Measurements from ENCODE around the gene INSC.
"Not testable (repeated sequence)": the region's sequence is repeated elsewhere in the genome, so short reads cannot be mapped to it uniquely, and the experiment has no call there.

Gene INSC

GRCh38 chr11:15114501-15115475 lies at the start of gene INSC:
Gene INSC (plus strand): TSS chr11:15114923. CDS start chr11:15149175, 34,252 bp downstream.
- peak; percentile 3 for DNase-seq
- in situ Hi-C loops (cut with HindIII; ENCODE audit: low pct_ligation_motif_present, low pct_unique_long_range_greater_than_20kb, low sequenced_read_pairs): no loop called here

- in situ Hi-C loops (cut with HindIII; ENCODE audit: low pct_ligation_motif_present, low pct_unique_long_range_greater_than_20kb, low sequenced_read_pairs); DNase-seq: not testable (repeated sequence)
Observed at GRCh38 chr11:15069751-15070150, 45.0 kb upstream of the INSC start.

GRCh38 chr11:15071556-15072255 lies 43.0 kb upstream of the INSC start:
- DNase-seq: no peak
- in situ Hi-C loops (cut with HindIII; ENCODE audit: low pct_ligation_motif_present, low pct_unique_long_range_greater_than_20kb, low sequenced_read_pairs): no loop called here

- in situ Hi-C loops (cut with HindIII; ENCODE audit: low pct_ligation_motif_present, low pct_unique_long_range_greater_than_20kb, low sequenced_read_pairs): no loop called here
- DNase-seq: no peak
Observed at GRCh38 chr11:15072551-15073143, 42.1 kb upstream of the INSC start.

- in situ Hi-C loops (cut with HindIII; ENCODE audit: low pct_ligation_motif_present, low pct_unique_long_range_greater_than_20kb, low sequenced_read_pairs): no loop called here
- peak; percentile 4 for DNase-seq
Observed at GRCh38 chr11:15073361-15074205, 41.1 kb upstream of the INSC start, which contains the start of gene CALCB. Gene CALCB (plus strand): TSS chr11:15073593. CDS start chr11:15074719, 1,126 bp downstream.

GRCh38 chr11:15074206-15075161 lies 40.2 kb upstream of the INSC start:
- in situ Hi-C loops (cut with HindIII; ENCODE audit: low pct_ligation_motif_present, low pct_unique_long_range_greater_than_20kb, low sequenced_read_pairs): no loop called here
- peak; percentile 82 for DNase-seq

- DNase-seq: no peak
- in situ Hi-C loops (cut with HindIII; ENCODE audit: low pct_ligation_motif_present, low pct_unique_long_range_greater_than_20kb, low sequenced_read_pairs): no loop called here
Observed at GRCh38 chr11:15075162-15075526, 39.6 kb upstream of the INSC start.

GRCh38 chr11:15091175-15091574 lies 23.5 kb upstream of the INSC start:
- in situ Hi-C loops (cut with HindIII; ENCODE audit: low pct_ligation_motif_present, low pct_unique_long_range_greater_than_20kb, low sequenced_read_pairs): no loop called here
- no peak for DNase-seq

GRCh38 chr11:15091625-15092024 lies 23.1 kb upstream of the INSC start:
- DNase-seq: no peak
- in situ Hi-C loops (cut with HindIII; ENCODE audit: low pct_ligation_motif_present, low pct_unique_long_range_greater_than_20kb, low sequenced_read_pairs): no loop called here

- in situ Hi-C loops (cut with HindIII; ENCODE audit: low pct_ligation_motif_present, low pct_unique_long_range_greater_than_20kb, low sequenced_read_pairs): no loop called here
- DNase-seq: no peak
Observed at GRCh38 chr11:15093432-15093831, 21.3 kb upstream of the INSC start.

GRCh38 chr11:15095736-15096228 lies 18.9 kb upstream of the INSC start:
- in situ Hi-C loops (cut with HindIII; ENCODE audit: low pct_ligation_motif_present, low pct_unique_long_range_greater_than_20kb, low sequenced_read_pairs): no loop called here

GRCh38 chr11:15097411-15097810 lies 17.3 kb upstream of the INSC start:
- in situ Hi-C loops (cut with HindIII; ENCODE audit: low pct_ligation_motif_present, low pct_unique_long_range_greater_than_20kb, low sequenced_read_pairs): no loop called here
- DNase-seq: no peak

More at GRCh38 chr11:15095736-15096228, 18.9 kb upstream of the INSC start:
- DNase-seq: no peak

- DNase-seq: no peak
- in situ Hi-C loops (cut with HindIII; ENCODE audit: low pct_ligation_motif_present, low pct_unique_long_range_greater_than_20kb, low sequenced_read_pairs): no loop called here
Observed at GRCh38 chr11:15099267-15099666, 15.5 kb upstream of the INSC start.

GRCh38 chr11:15101072-15101709 lies 13.5 kb upstream of the INSC start:
- in situ Hi-C loops (cut with HindIII; ENCODE audit: low pct_ligation_motif_present, low pct_unique_long_range_greater_than_20kb, low sequenced_read_pairs): no loop called here
- peak; percentile 67 for DNase-seq

GRCh38 chr11:15104166-15104565 lies 10.6 kb upstream of the INSC start:
- in situ Hi-C loops (cut with HindIII; ENCODE audit: low pct_ligation_motif_present, low pct_unique_long_range_greater_than_20kb, low sequenced_read_pairs): no loop called here

GRCh38 chr11:15106201-15106965 lies 8.3 kb upstream of the INSC start:
- in situ Hi-C loops (cut with HindIII; ENCODE audit: low pct_ligation_motif_present, low pct_unique_long_range_greater_than_20kb, low sequenced_read_pairs): no loop called here

More at GRCh38 chr11:15104166-15104565, 10.6 kb upstream of the INSC start:
- no peak for DNase-seq

More at GRCh38 chr11:15106201-15106965, 8.3 kb upstream of the INSC start:
- DNase-seq: no peak

All from ACHN (cell line).